DOHH2 (cell line): ENCODE data around the gene REG1A.

Experiments
- EZH2phosphoT487 ChIP-seq: fragments of 200-600 bp; sonication (generic); IDR thresholded peaks from 2 replicates; pipeline ENCODE4 v1.6.1; 2017; ENCODE audit warnings: borderline replicate concordance, mild to moderate bottlenecking, antibody characterized with exemption, low read length, moderate library complexity, mixed read lengths
- TF ChIP-seq, protein P1 (sequence below): fragments of 200-600 bp; sonication (generic); IDR thresholded peaks from one replicate; pipeline ENCODE4 v1.5.1; 2014; ENCODE audit warnings: antibody characterized with exemption, mild to moderate bottlenecking, low read depth, low read length; ENCODE audit not compliant: poor library complexity, severe bottlenecking

GRCh38 chr2:79162132-79162531 lies 41.8 kb downstream of the REG1A start:
- TF ChIP-seq, protein P1, sequence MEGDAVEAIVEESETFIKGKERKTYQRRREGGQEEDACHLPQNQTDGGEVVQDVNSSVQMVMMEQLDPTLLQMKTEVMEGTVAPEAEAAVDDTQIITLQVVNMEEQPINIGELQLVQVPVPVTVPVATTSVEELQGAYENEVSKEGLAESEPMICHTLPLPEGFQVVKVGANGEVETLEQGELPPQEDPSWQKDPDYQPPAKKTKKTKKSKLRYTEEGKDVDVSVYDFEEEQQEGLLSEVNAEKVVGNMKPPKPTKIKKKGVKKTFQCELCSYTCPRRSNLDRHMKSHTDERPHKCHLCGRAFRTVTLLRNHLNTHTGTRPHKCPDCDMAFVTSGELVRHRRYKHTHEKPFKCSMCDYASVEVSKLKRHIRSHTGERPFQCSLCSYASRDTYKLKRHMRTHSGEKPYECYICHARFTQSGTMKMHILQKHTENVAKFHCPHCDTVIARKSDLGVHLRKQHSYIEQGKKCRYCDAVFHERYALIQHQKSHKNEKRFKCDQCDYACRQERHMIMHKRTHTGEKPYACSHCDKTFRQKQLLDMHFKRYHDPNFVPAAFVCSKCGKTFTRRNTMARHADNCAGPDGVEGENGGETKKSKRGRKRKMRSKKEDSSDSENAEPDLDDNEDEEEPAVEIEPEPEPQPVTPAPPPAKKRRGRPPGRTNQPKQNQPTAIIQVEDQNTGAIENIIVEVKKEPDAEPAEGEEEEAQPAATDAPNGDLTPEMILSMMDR = no peak
- TF ChIP-seq EZH2phosphoT487 = no peak
